NCI-H1930 (cell line): ENCODE results near the gene ZC3H15.

Source experiments
- DNase-seq, 2 experiments: peaks; one replicate each; lab custom pipeline; 2025; lab: John Stamatoyannopoulos, UW

The ZC3H15 gene

DNA sequence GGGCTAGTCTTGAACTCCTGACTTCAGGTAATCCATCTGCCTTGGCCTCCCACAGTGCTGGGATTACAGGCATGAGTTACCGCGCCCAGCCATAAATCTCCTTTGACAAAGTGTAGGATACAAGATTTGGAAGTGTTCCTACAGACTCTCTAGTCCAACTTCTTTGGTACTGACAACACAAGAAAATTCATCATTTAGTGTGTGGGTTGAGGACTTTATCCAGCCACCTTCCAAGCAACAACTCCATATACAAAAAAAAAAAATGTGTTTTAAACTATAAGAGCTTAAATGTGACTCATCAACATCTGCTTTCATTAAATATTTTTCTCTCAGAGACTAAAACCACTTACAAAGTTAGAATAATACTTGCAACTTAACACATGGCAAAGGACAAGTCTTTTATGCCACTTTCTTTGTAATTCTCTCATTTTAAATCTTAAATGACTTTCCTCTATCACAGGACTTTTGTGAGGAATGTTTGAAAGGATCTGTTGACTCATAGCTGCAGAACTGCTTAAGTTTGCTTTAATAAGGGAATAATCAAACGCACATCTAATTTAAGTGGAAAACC, 57.6 kb downstream of the ZC3H15 start:
- DNase-seq: no peak

GRCh38 chr2:186544255-186544675, 58.2 kb downstream of the ZC3H15 start:
- no peak for DNase-seq

DNA sequence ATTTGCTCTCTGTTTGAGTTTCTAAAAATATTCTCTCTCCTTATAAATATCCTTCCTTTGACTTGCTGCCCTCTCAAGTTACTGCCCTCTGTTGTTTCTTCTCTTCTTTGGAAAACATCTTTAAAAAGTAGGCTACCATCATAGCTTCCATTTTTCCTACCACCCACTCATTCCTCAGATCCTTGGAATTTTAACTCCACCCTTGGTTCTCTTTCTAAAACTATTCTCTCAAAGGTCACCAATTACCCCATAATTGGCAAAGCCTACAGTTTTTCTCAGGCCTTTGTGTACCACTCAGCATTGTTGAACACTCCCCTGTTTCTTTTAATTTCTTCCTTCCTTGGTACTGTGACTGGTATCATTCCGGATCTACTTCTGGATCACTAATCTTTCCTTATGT, 60.8 kb downstream of the ZC3H15 start:
- DNase-seq: no peak

DNA sequence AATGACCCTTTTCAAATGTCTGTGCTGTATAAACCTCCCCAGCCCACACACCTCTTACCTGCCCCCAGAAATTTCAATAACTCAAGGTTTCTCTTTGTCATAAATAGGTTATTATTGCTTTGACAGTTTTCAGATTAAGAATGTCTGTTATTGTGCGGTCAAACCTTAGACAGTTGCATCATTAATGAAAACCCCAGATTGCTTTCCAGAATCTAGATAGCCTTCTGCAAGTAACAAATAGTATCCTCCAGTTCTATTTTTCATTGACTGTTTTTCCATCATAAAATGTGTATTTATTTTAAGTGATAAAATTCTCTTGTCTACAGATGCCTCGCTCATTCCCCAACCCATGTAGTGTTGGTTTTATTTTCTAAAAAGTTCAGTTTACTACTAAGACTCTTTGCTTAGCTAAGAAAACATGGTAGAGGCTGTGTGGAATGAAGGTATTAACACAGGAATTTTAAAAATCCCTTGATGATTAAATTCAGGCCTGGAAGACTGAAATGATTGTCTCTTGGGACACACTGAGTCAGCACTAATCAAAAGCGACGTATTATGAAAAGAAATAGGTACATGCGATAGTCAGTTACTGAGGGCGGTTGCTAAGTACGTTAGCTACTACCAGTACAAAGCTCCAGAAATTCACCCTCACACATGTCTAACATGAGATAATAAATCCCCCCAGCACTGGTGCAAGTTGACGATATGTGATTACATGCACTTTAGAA, 65.4 kb downstream of the ZC3H15 start:
- no peak for DNase-seq

- no peak for DNase-seq
Observed at GRCh38 chr2:186554429-186554828, 68.4 kb downstream of the ZC3H15 start.

DNA sequence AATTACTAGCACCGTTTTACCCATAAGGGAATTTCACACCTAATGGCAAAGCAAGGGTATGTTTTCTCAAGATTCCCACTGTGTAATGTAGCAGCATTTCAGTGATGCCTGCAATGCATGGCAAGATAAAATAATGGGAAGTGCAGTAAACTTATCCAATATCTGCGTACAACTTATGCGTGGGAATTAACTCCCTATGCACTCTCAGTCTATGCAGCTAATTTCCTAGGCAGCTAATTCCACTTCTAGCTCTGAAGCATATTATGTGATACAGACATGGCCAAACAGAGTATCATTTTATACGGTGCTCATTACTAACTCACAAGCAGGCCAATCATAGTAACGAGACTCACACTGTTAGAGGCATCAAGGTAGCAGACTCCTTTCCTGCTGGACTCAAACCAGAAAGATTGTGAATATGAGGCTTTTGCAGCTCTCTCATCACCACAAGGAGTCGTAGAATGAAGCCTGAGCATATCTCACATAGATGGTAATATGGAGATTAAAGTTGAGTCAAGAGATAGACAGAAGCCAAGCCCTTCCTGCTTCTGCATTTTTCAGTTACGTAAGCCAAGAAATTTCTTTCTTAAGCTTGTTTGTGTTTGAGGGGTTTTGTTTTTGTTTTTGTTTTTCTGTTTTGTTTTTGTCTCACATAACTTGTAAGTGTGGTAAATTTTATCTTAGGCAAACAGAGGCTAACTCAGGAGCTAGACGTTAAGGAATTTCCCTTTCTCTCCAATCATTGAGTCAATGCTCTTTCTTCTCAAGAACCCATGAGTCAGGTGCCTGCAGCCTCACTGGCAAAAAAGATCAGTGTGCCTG, 69.0 kb downstream of the ZC3H15 start:
- DNase-seq: no peak

GRCh38 chr2:186558512-186559276, 72.6 kb downstream of the ZC3H15 start:
- no peak for DNase-seq
